B cell (primary cell): ENCODE data around the gene PRIM1. TPM values are rescaled to one million over a fixed set of nuclear protein-coding genes. Genes with fewer than 3 reads are reported as not detected.
"Not testable (repeated sequence)": the region's sequence is repeated elsewhere in the genome, so short reads cannot be mapped to it uniquely, and the experiment has no call there.

Source experiments
- ATAC-seq: fragments of 200-7000 bp; cut with Tn5 transposase; one replicate; pipeline ENCODE4 v1.10.0; 2021; ENCODE audit warnings: low read depth, mild to moderate bottlenecking, moderate number of reproducible peaks, moderate library complexity
- CTCF ChIA-PET: fragments of 350-600 bp; sonication (Branson Sonifier 250); formaldehyde crosslinking; loops from one replicate; lab custom pipeline; 2021; ENCODE audit warnings: antibody characterized with exemption, inconsistent platforms; lab: Charles Lee
- POLR2A ChIA-PET: fragments of 350-600 bp; sonication (Branson Sonifier 250); formaldehyde crosslinking; loops from one replicate; lab custom pipeline; 2021; ENCODE audit warnings: antibody characterized with exemption; lab: Charles Lee
- DNase-seq: peaks from one replicate; pipeline ENCODE4 v3.0.0; 2013
- H2AFZ ChIP-seq: 2 replicates; pipeline ENCODE4 v1.6.1; 2012; ENCODE audit warnings: mild to moderate bottlenecking, low read depth, low read length; ENCODE audit not compliant: insufficient read depth, poor library complexity, severe bottlenecking
- H3K27ac ChIP-seq, 2 donors: 1 replicate in 1 of 2; 2 replicates in 1 of 2; pipeline ENCODE4 v1.5.1; 2012 to 2013; ENCODE audit warnings: low read length in 2 of 2, mild to moderate bottlenecking in 2 of 2, moderate library complexity in 1 of 2
- H3K27me3 ChIP-seq, 4 experiments: fragments of 200-600 bp in 1 of 4; sonication (generic) in 1 of 4; replicated peaks in 1 of 4; 1 replicate in 2 of 4; 2 replicates in 2 of 4; pipeline versions ENCODE4 v1.6.1 to v1.7.0; 2013 to 2016; ENCODE audit warnings: low read length in 3 of 4, mild to moderate bottlenecking in 2 of 4, mixed read lengths in 1 of 4, moderate library complexity in 1 of 4; ENCODE audit not compliant: insufficient read depth in 4 of 4, control insufficient read depth in 3 of 4; ENCODE audit errors: control extremely low read depth in 1 of 4
- H3K36me3 ChIP-seq, 2 experiments: replicated peaks in 1 of 2; 1 replicate in 1 of 2; 2 replicates in 1 of 2; pipeline versions ENCODE4 v1.6.1 to v1.7.1; 2013; ENCODE audit warnings: low read length in 1 of 2; ENCODE audit not compliant: insufficient read depth in 2 of 2, control insufficient read depth in 1 of 2; ENCODE audit errors: control extremely low read depth in 1 of 2, extremely low read depth in 1 of 2
- H3K4me1 ChIP-seq, 2 donors: fragments of 200-600 bp in 1 of 2; sonication (generic) in 1 of 2; 1 replicate in 1 of 2; 2 replicates in 1 of 2; pipeline versions ENCODE4 v1.5.1 to v1.6.1; 2013 to 2017; ENCODE audit warnings: low read length in 2 of 2; ENCODE audit not compliant: control insufficient read depth in 2 of 2, insufficient read depth in 2 of 2
- H3K4me2 ChIP-seq: replicated peaks from 2 replicates; pipeline ENCODE3; 2012; ENCODE audit warnings: mild to moderate bottlenecking, low read depth, low read length; ENCODE audit not compliant: poor library complexity, severe bottlenecking
- H3K4me3 ChIP-seq, 5 experiments: fragments of 200-600 bp in 1 of 5; sonication (generic) in 1 of 5; 1 replicate in 3 of 5; 2 replicates in 2 of 5; pipeline versions ENCODE4 v1.5.1 to v1.7.0; 2011 to 2016; ENCODE audit warnings: low read length in 4 of 5, mild to moderate bottlenecking in 4 of 5, low read depth in 2 of 5, control low read depth in 1 of 5, moderate library complexity in 1 of 5; ENCODE audit not compliant: insufficient read depth in 1 of 5; ENCODE audit errors: control extremely low read depth in 1 of 5, extremely low read depth in 1 of 5
- H3K79me2 ChIP-seq: fragments of 200-600 bp; sonication (generic); one replicate; pipeline ENCODE4 v1.6.0; 2016; ENCODE audit warnings: low read length; ENCODE audit not compliant: control insufficient read depth, insufficient read depth
- H3K9ac ChIP-seq: fragments of 200-600 bp; sonication (generic); 2 replicates; pipeline ENCODE4 v1.6.1; 2017; ENCODE audit warnings: mild to moderate bottlenecking, low read length, moderate library complexity
- H3K9me3 ChIP-seq, 3 donors: one replicate each; pipeline versions ENCODE4 v1.6.1 to v1.7.1; 2013; ENCODE audit warnings: low read length in 2 of 3; ENCODE audit not compliant: control insufficient read depth in 2 of 3, insufficient read depth in 1 of 3; ENCODE audit errors: control extremely low read depth in 1 of 3
- H4K20me1 ChIP-seq: 2 replicates; pipeline ENCODE4 v1.6.0; 2012; ENCODE audit warnings: mild to moderate bottlenecking, low read length; ENCODE audit not compliant: insufficient read depth, control insufficient read depth, poor library complexity, severe bottlenecking
- H3K27ac Mint-ChIP-seq: one replicate; pipeline ENCODE4 v1.8.0; 2021; ENCODE audit warnings: mixed read lengths
- H3K27me3 Mint-ChIP-seq: one replicate; pipeline ENCODE4 v1.8.0; 2021; ENCODE audit warnings: mixed read lengths
- H3K4me1 Mint-ChIP-seq: one replicate; pipeline ENCODE4 v1.8.0; 2021; ENCODE audit warnings: mixed read lengths
- H3K4me3 Mint-ChIP-seq: one replicate; pipeline ENCODE4 v1.8.0; 2021; ENCODE audit warnings: mixed read lengths
- H3K9me3 Mint-ChIP-seq: one replicate; pipeline ENCODE4 v1.8.0; 2022; ENCODE audit warnings: mixed read lengths; ENCODE audit not compliant: insufficient read depth
- EZH2 ChIP-seq: IDR thresholded peaks from 2 replicates; pipeline ENCODE4 v1.6.1; 2012; ENCODE audit warnings: borderline replicate concordance, low read depth, mild to moderate bottlenecking, moderate library complexity, low read length; ENCODE audit not compliant: insufficient read depth, poor library complexity, severe bottlenecking
- WGBS: methylation state at CpG from one replicate; pipeline ENCODE4 v1.1.5; 2013; ENCODE audit warnings: missing lambda C conversion rate; ENCODE audit not compliant: insufficient coverage; 5-methylcytosine and 5-hydroxymethylcytosine counted together
- intact Hi-C: fragments of 100-400 bp; cut with micrococcal nuclease; formaldehyde crosslinking; loops from one replicate; pipeline ENCODE4 v1.10.0; 2022
- polyA plus RNA-seq: library from polyadenylated mRNA; depleted of rRNA; stranded (reverse); fragments of >200 nt; gene quantifications from 2 replicates; pipeline ENCODE4 v1.2.3, GENCODE V29; 2012
- total RNA-seq, 2 donors: library from RNA; stranded (reverse); fragments of 120-200 nt in 1 of 2; gene quantifications; 1 replicate in 1 of 2; 2 replicates in 1 of 2; pipeline versions ENCODE4 v1.2.3 to v1.2.4, GENCODE V29; 2013 to 2022
- TF ChIP-seq, protein P1 (sequence below): fragments of 200-600 bp; IDR thresholded peaks from one replicate; pipeline ENCODE4 v1.8.0; 2022; ENCODE audit warnings: antibody characterized with exemption, mild to moderate bottlenecking

PRIM1 gene
- total and polyA plus RNA-seq, 2 donors (not counting 1 experiment from before 2014, with no cell fraction given): 16.9 to 25.4 TPM

DNA sequence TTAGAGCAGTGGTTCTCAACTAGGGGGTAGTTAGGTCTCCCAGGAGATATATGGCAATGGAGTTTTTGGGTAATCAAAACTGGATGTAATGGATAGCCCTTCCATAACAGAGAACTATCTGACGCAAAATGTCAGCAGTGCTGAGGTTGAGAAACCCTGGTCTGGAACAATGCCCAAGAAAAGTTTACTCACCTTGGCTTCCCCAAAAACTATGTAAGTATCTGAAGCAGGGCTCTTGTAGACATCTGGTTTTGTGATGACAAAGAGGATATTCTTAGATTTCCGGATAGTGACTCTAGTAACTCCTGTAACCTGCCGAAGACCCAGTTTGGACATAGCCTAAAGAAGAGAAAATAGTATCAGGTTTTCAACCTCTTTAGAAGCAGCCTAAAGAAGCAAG lies 38.8 kb downstream of the PRIM1 start:
- H3K4me1 Mint-ChIP-seq: peaks cover 18% of the 10 kb centered on the region
- Histone ChIP-seq H3K4me3 (no peak overlapping the region), H3K9ac (no peak overlapping the region), H2AFZ (no peak overlapping the region), H4K20me1 (peaks cover 54% of the 10 kb centered on the region), H3K27ac (no peak overlapping the region), H3K4me1 (peaks cover 0 to 20% of the 10 kb centered on the region in 2 donors), H3K4me2 (no peak overlapping the region), H3K9me3 (no peaks in the 10 kb centered on the region), H3K36me3 (peaks cover 17 to 51% of the 10 kb centered on the region in 2 experiments), H3K27me3 (no peaks in the 10 kb centered on the region), H3K79me2 (peaks cover 12% of the 10 kb centered on the region)
- H3K27ac Mint-ChIP-seq: no peak overlapping the region
- TF ChIP-seq, protein P1, sequence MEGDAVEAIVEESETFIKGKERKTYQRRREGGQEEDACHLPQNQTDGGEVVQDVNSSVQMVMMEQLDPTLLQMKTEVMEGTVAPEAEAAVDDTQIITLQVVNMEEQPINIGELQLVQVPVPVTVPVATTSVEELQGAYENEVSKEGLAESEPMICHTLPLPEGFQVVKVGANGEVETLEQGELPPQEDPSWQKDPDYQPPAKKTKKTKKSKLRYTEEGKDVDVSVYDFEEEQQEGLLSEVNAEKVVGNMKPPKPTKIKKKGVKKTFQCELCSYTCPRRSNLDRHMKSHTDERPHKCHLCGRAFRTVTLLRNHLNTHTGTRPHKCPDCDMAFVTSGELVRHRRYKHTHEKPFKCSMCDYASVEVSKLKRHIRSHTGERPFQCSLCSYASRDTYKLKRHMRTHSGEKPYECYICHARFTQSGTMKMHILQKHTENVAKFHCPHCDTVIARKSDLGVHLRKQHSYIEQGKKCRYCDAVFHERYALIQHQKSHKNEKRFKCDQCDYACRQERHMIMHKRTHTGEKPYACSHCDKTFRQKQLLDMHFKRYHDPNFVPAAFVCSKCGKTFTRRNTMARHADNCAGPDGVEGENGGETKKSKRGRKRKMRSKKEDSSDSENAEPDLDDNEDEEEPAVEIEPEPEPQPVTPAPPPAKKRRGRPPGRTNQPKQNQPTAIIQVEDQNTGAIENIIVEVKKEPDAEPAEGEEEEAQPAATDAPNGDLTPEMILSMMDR: no peak
- TF ChIP-seq EZH2: no peak
- POLR2A ChIA-PET: no interaction called here
- DNase-seq (no peak), ATAC-seq (no peak)
- no peak overlapping the region for H3K4me3 Mint-ChIP-seq
- no peaks in the 10 kb centered on the region for H3K27me3 Mint-ChIP-seq
- intact Hi-C loops: no loop called here
- no peaks in the 10 kb centered on the region for H3K9me3 Mint-ChIP-seq
- WGBS: no CpG with 5 or more reads among the region's 3 CpGs
- CTCF ChIA-PET: interaction anchor here (1.6 kb wide), 1 partner anchor 77 kb away, joined by 4 read pairs; no protein-coding TSS in a partner anchor

DNA sequence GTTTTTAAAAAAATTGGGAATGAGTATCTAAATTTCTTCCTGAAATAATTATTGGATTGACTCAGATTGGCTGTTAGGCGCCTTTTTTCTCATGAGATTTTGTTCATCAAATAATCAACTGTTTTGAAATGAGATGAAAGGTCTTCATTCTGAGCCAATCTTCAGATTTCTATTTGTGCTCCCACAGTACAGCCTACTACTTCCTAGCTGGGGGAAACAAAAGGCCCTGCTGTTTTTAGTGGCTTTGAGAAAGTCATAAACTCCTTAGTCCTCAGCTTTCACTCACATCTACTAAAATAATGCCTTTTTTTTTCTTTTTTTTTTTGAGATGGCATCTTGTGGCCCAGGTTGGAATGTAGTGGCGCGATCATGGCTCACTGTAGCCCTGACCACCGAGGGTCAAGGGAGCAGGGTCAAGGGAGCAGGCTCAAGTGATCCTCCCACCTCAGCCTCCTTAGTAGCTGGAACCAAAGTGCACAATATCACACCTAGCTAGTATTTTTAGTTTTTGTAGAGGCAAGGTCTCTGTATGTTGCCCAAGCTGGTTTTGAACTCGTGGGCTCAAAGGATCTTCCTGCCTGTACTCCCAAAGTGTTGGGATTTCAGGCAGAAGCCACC lies 42.3 kb downstream of the PRIM1 start:
- H3K9me3 ChIP-seq: no peaks in the 10 kb centered on the region
- Mint-ChIP-seq H3K27ac (peak overlapping the region; percentile 50), H3K9me3 (no peaks in the 10 kb centered on the region), H3K4me3 (no peak overlapping the region), H3K4me1 (no peaks in the 10 kb centered on the region), H3K27me3 (no peaks in the 10 kb centered on the region)
- intact Hi-C loops: no loop called here
- ATAC-seq (no peak), DNase-seq (no peak)
- H3K4me3 ChIP-seq: no peak overlapping the region
- no peak overlapping the region for H3K27ac ChIP-seq
- no peaks in the 10 kb centered on the region for H3K27me3 ChIP-seq
- no peak for TF ChIP-seq EZH2
- H3K9ac ChIP-seq: no peak overlapping the region
- 50% methylated on average over 1 of the region's 5 CpGs for WGBS
- peaks cover 19% of the 10 kb centered on the region for H4K20me1 ChIP-seq
- H3K4me1 ChIP-seq: no peaks in the 10 kb centered on the region
- H3K4me2 ChIP-seq: no peak overlapping the region
- H2AFZ ChIP-seq: no peak overlapping the region
- CTCF ChIA-PET: interaction anchor here (0.7 kb wide), 2 partner anchors 34 to 213 kb away, joined by 3 read pairs; no protein-coding TSS in a partner anchor
- POLR2A ChIA-PET: interaction anchor here (0.7 kb wide), 1 partner anchor 508 kb away, joined by 4 read pairs; no protein-coding TSS in a partner anchor
- no peaks in the 10 kb centered on the region for H3K79me2 ChIP-seq
- peaks cover 15 to 36% of the 10 kb centered on the region in 2 experiments for H3K36me3 ChIP-seq

DNA sequence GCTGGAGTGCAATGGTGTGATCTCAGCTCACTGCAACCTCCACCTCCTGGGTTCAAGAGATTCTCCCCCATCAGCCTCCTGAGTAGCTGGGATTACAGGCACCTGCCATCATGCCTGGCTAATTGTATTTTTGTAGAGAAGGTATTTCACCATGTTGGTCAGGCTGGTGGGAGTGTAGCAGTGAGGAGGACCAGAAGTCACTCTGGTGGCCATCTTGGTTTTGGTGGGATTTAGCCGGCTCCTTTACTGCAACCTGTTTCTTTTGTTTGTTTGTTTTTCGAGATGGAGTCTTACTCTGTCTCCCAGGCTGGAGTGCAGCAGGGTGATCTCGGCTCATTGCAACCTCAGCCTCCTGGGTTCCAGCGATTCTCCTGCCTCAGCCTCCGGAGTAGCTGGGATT lies 47.6 kb downstream of the PRIM1 start:
- H3K4me3 Mint-ChIP-seq, H3K4me3 ChIP-seq, H3K9ac ChIP-seq, ATAC-seq, H3K9me3 Mint-ChIP-seq, intact Hi-C loops, H3K27ac ChIP-seq, H3K27me3 ChIP-seq, DNase-seq, H3K27ac Mint-ChIP-seq, H3K79me2 ChIP-seq, CTCF ChIA-PET, H3K9me3 ChIP-seq, H3K36me3 ChIP-seq, H3K4me1 ChIP-seq, H3K4me1 Mint-ChIP-seq, H3K4me2 ChIP-seq, H2AFZ ChIP-seq, H3K27me3 Mint-ChIP-seq, H4K20me1 ChIP-seq: not testable (repeated sequence)
- POLR2A ChIA-PET: interaction anchor here (0.7 kb wide), 1 partner anchor 14 kb away, joined by 3 read pairs; no protein-coding TSS in a partner anchor
- WGBS: 93% methylated on average over 5 of the region's 5 CpGs
